H1 (cell line): ENCODE measurements around the gene NMNAT3. TPM values are rescaled to one million over a fixed set of nuclear protein-coding genes. Genes with fewer than 3 reads are reported as not detected.
A peak's percentile ranks its signal among the peaks of the same experiment; 100 is the strongest.

Experiments used
- CTCF ChIA-PET: fragments of 300-600 bp; sonication (Branson Sonifier 250); formaldehyde crosslinking; loops from one replicate; lab custom pipeline; 2021; ENCODE audit not compliant: partially characterized antibody; lab: Charles Lee
- POLR2A ChIA-PET: fragments of 300-600 bp; sonication (Branson Sonifier 250); formaldehyde crosslinking; loops from one replicate; lab custom pipeline; 2021; ENCODE audit warnings: inconsistent platforms; ENCODE audit not compliant: partially characterized antibody; lab: Charles Lee
- DNase-seq, 2 experiments: peaks; one replicate each; pipeline versions ENCODE4 v3.0.0 to v3.0.0-alpha.2; 2010 to 2022; ENCODE audit warnings: low spot score in 2 of 2, low read depth in 1 of 2, mixed read lengths in 1 of 2
- FAIRE-seq: peaks from 2 replicates; lab custom pipeline; 2011; peaks lifted over from hg19 to GRCh38; lab: Jason Lieb, UNC
- H2AFZ ChIP-seq: 2 replicates; pipeline ENCODE4 v1.8.1; 2012; ENCODE audit warnings: low read length, inconsistent platforms
- H2AK5ac ChIP-seq: 2 replicates; pipeline ENCODE4 v1.6.1; 2013; ENCODE audit warnings: low read depth, low read length
- H2BK120ac ChIP-seq: replicated peaks from 2 replicates; pipeline ENCODE3; 2013; ENCODE audit warnings: low read depth, low read length, inconsistent platforms
- H2BK12ac ChIP-seq: 2 replicates; pipeline ENCODE4 v1.6.1; 2013; ENCODE audit warnings: low read depth, low read length
- H2BK15ac ChIP-seq: 2 replicates; pipeline ENCODE4 v1.6.1; 2013; ENCODE audit warnings: low read length
- H2BK20ac ChIP-seq: 2 replicates; pipeline ENCODE4 v1.6.1; 2013; ENCODE audit warnings: low read length
- H2BK5ac ChIP-seq: 2 replicates; pipeline ENCODE4 v1.6.1; 2013; ENCODE audit warnings: low read depth, low read length
- H3K14ac ChIP-seq: 2 replicates; pipeline ENCODE4 v1.6.1; 2013; ENCODE audit warnings: inconsistent platforms; ENCODE audit not compliant: insufficient read length
- H3K18ac ChIP-seq: 2 replicates; pipeline ENCODE4 v1.6.1; 2013; ENCODE audit warnings: low read length; ENCODE audit errors: extremely low read depth
- H3K23ac ChIP-seq: 2 replicates; pipeline ENCODE4 v1.6.1; 2013; ENCODE audit warnings: inconsistent platforms; ENCODE audit not compliant: insufficient read length
- H3K23me2 ChIP-seq: 2 replicates; pipeline ENCODE4 v1.6.1; 2013; ENCODE audit warnings: low read depth, low read length
- H3K27ac ChIP-seq: 2 replicates; pipeline ENCODE4 v1.6.1; 2011; ENCODE audit warnings: low read depth, low read length, inconsistent platforms
- H3K27me3 ChIP-seq, 4 experiments: replicated peaks in 1 of 4; 1 replicate in 1 of 4; 2 replicates in 3 of 4; pipeline versions ENCODE4 v1.6.1 to v1.8.1; 2011 to 2013; ENCODE audit warnings: low read length in 3 of 4, mild to moderate bottlenecking in 3 of 4, inconsistent platforms in 2 of 4, mixed read lengths in 2 of 4, moderate library complexity in 1 of 4; ENCODE audit not compliant: control insufficient read depth in 3 of 4, insufficient read depth in 3 of 4; ENCODE audit errors: extremely low read depth in 1 of 4
- H3K36me3 ChIP-seq, 4 experiments: 2 replicates each; pipeline versions ENCODE4 v1.6.1 to v1.8.1; 2011 to 2013; ENCODE audit warnings: mild to moderate bottlenecking in 4 of 4, low read length in 3 of 4, moderate library complexity in 2 of 4, control low read depth in 1 of 4, inconsistent platforms in 1 of 4; ENCODE audit not compliant: insufficient read depth in 4 of 4, control insufficient read depth in 2 of 4
- H3K4ac ChIP-seq: replicated peaks from 2 replicates; pipeline ENCODE3; 2013; ENCODE audit warnings: low read length, low read depth, mixed read lengths, inconsistent platforms; ENCODE audit not compliant: insufficient read length
- H3K4me1 ChIP-seq, 4 experiments: replicated peaks in 1 of 4; 1 replicate in 1 of 4; 2 replicates in 3 of 4; pipeline versions ENCODE4 v1.6.1 to v1.8.1; 2011 to 2013; ENCODE audit warnings: low read length in 3 of 4, inconsistent platforms in 2 of 4, mixed read lengths in 1 of 4; ENCODE audit not compliant: insufficient read depth in 4 of 4, control insufficient read depth in 3 of 4
- H3K4me2 ChIP-seq, 2 experiments: 2 replicates each; pipeline versions ENCODE4 v1.6.1 to v1.8.1; 2011 to 2013; ENCODE audit warnings: low read depth in 2 of 2, low read length in 2 of 2, control low read depth in 1 of 2, inconsistent platforms in 1 of 2, mild to moderate bottlenecking in 1 of 2; ENCODE audit not compliant: insufficient read depth in 1 of 2
- H3K4me3 ChIP-seq, 4 experiments: fragments of 200-600, 300-600 bp in 1 of 4; sonication (generic), shearing (Covaris generic), sonication (Bioruptor Twin) in 1 of 4; 2 replicates each; pipeline versions ENCODE4 v1.5.1 to v1.8.1; 2011 to 2016; ENCODE audit warnings: low read length in 4 of 4, low read depth in 3 of 4, control low read depth in 2 of 4, inconsistent platforms in 2 of 4, mild to moderate bottlenecking in 2 of 4, mixed read lengths in 1 of 4, moderate library complexity in 1 of 4; ENCODE audit not compliant: insufficient read depth in 2 of 4; ENCODE audit errors: extremely low read depth in 1 of 4
- H3K56ac ChIP-seq: replicated peaks from 2 replicates; pipeline ENCODE3; 2013; ENCODE audit warnings: low read depth, mild to moderate bottlenecking, mixed read lengths, low read length, inconsistent platforms; ENCODE audit not compliant: insufficient read length
- H3K79me1 ChIP-seq: 2 replicates; pipeline ENCODE4 v1.6.1; 2013; ENCODE audit warnings: low read depth, low read length, control low read depth
- H3K79me2 ChIP-seq, 2 experiments: 2 replicates each; pipeline versions ENCODE4 v1.6.1 to v1.8.1; 2012 to 2013; ENCODE audit warnings: low read length in 2 of 2, mild to moderate bottlenecking in 2 of 2, inconsistent platforms in 1 of 2; ENCODE audit not compliant: insufficient read depth in 2 of 2, control insufficient read depth in 1 of 2
- H3K9ac ChIP-seq, 4 experiments: replicated peaks in 1 of 4; 1 replicate in 1 of 4; 2 replicates in 3 of 4; pipeline versions ENCODE4 v1.6.1 to v1.8.1; 2011 to 2013; ENCODE audit warnings: low read depth in 3 of 4, low read length in 3 of 4, control low read depth in 2 of 4, mild to moderate bottlenecking in 2 of 4, moderate library complexity in 2 of 4, inconsistent platforms in 1 of 4; ENCODE audit errors: extremely low read depth in 1 of 4
- H3K9me3 ChIP-seq, 2 experiments: 2 replicates each; pipeline versions ENCODE4 v1.6.1 to v1.8.1; 2012 to 2013; ENCODE audit warnings: mild to moderate bottlenecking in 2 of 2, moderate library complexity in 2 of 2, control low read depth in 1 of 2, inconsistent platforms in 1 of 2, low read depth in 1 of 2, low read length in 1 of 2, mixed read lengths in 1 of 2; ENCODE audit not compliant: insufficient read depth in 2 of 2
- H4K20me1 ChIP-seq, 2 experiments: replicated peaks in 1 of 2; 2 replicates each; pipeline versions ENCODE3 to v1.8.1; 2011 to 2013; ENCODE audit warnings: inconsistent platforms in 2 of 2, low read length in 2 of 2, mild to moderate bottlenecking in 1 of 2; ENCODE audit not compliant: insufficient read depth in 2 of 2, control insufficient read depth in 1 of 2
- H4K5ac ChIP-seq: 2 replicates; pipeline ENCODE4 v1.6.1; 2013; ENCODE audit warnings: low read length, low read depth, mixed read lengths, inconsistent platforms; ENCODE audit not compliant: insufficient read length
- H4K8ac ChIP-seq: 2 replicates; pipeline ENCODE4 v1.8.0; 2013; ENCODE audit warnings: mild to moderate bottlenecking, moderate library complexity, low read length, inconsistent platforms; ENCODE audit not compliant: insufficient read depth; ENCODE audit errors: extremely low read depth
- H4K91ac ChIP-seq: replicated peaks from 2 replicates; pipeline ENCODE3; 2013; ENCODE audit warnings: low read length, mixed read lengths, inconsistent platforms; ENCODE audit not compliant: insufficient read length
- ASH2L ChIP-seq: fragments of 200-600, 300-600 bp; sonication (generic); IDR thresholded peaks from one replicate; pipeline ENCODE4 v1.7.1; 2017; ENCODE audit warnings: low read length
- CHD2 ChIP-seq: IDR thresholded peaks from 2 replicates; pipeline ENCODE4 v1.6.1; 2012; ENCODE audit warnings: low read length, improper control_type of control experiment
- E2F6 ChIP-seq: IDR thresholded peaks from 2 replicates; pipeline ENCODE4 v1.6.1; 2012; ENCODE audit warnings: inconsistent platforms
- RBBP5 ChIP-seq: IDR thresholded peaks from 2 replicates; pipeline ENCODE4 v1.7.1; 2012; ENCODE audit warnings: low read depth, mild to moderate bottlenecking, inconsistent platforms, low read length, moderate library complexity, borderline replicate concordance
- SP1 ChIP-seq: IDR thresholded peaks from 2 replicates; pipeline ENCODE4 v1.6.1; 2011; ENCODE audit warnings: low read depth, low read length
- SRF ChIP-seq: IDR thresholded peaks from 2 replicates; pipeline ENCODE4 v1.6.1; 2011; ENCODE audit warnings: mild to moderate bottlenecking, low read depth, low read length, moderate library complexity
- SUZ12 ChIP-seq: fragments of 200-600 bp; sonication (generic); IDR thresholded peaks from 2 replicates; pipeline ENCODE4 v1.6.1; 2012; ENCODE audit warnings: mild to moderate bottlenecking, inconsistent platforms, low read length, moderate library complexity, mixed read lengths
- TBP ChIP-seq: IDR thresholded peaks from 2 replicates; pipeline ENCODE4 v1.6.1; 2011; ENCODE audit warnings: low read depth, low read length, improper control_type of control experiment
- WGBS, 2 experiments: shearing (Covaris generic) in 1 of 2; methylation state at CpG; one replicate each; pipeline versions ENCODE4 v1.1.6 to v1.1.7; 2013 to 2015; ENCODE audit warnings: low lambda C conversion rate in 2 of 2, mixed read lengths in 2 of 2, inconsistent platforms in 1 of 2, low coverage in 1 of 2, missing lambda C conversion rate in 1 of 2; ENCODE audit not compliant: insufficient replicate concordance in 2 of 2, insufficient coverage in 1 of 2, insufficient read length in 1 of 2; ENCODE audit errors: extremely low coverage in 1 of 2, missing lambda C conversion rate in 1 of 2; 5-methylcytosine and 5-hydroxymethylcytosine counted together
- polyA plus RNA-seq, 7 experiments: library from polyadenylated mRNA; depleted of rRNA in 3 of 7; stranded (reverse) in 5 of 7; unstranded in 2 of 7; fragments of >200 nt in 5 of 7; fragments of 200-250 nt in 2 of 7; gene quantifications; 1 replicate in 5 of 7; 2 replicates in 1 of 7; 4 replicates in 1 of 7; pipeline versions ENCODE4 v1.2.1 to v1.2.3, GENCODE V29; 2011 to 2013; ENCODE audit warnings: missing spikeins in 2 of 7, mixed read lengths in 2 of 7
- total RNA-seq: library from RNA; stranded (reverse); fragmentation: NEBNext Ultra II Directional; extraction: Animal tissue kit (Norgen Biotek cat#: 25700); gene quantifications from 2 replicates; pipeline ENCODE4 v1.2.1, GENCODE V29; 2021
- TF ChIP-seq, protein P1 (sequence below): IDR thresholded peaks from 2 replicates; pipeline ENCODE4 v1.6.1; 2011; ENCODE audit warnings: low read length, improper control_type of control experiment

The NMNAT3 gene
- total and polyA plus RNA-seq, 2 of the 8 experiments (the other 6 are each of a cell fraction or from before 2014, with no cell fraction given) = 4.2 to 4.3 TPM

GRCh38 chr3:139670196-139670595 is 7.6 kb downstream of the NMNAT3 start:
- Histone ChIP-seq H3K14ac (no peak overlapping the region), H3K9ac (no peak overlapping the region), H2AFZ (no peak overlapping the region), H3K23ac (no peak overlapping the region), H3K36me3 (no peaks in the 10 kb centered on the region), H4K91ac (no peak overlapping the region), H4K5ac (no peak overlapping the region), H3K23me2 (no peaks in the 10 kb centered on the region), H3K79me2 (no peaks in the 10 kb centered on the region), H3K4me1 (peaks cover 0 to 9% (median 8%) of the 10 kb centered on the region in 4 experiments; a peak in 5 of 7 replicates), H2BK15ac (peak overlapping the region; percentile 89; the same call in 1 of the 2 replicates), H3K4ac (no peak overlapping the region), H3K27ac (no peak overlapping the region), H3K56ac (no peak overlapping the region), H2BK12ac (peak overlapping the region; percentile 40; the same call in 1 of the 2 replicates), H3K79me1 (no peaks in the 10 kb centered on the region), H4K8ac (no peak overlapping the region), H2BK20ac (0 out of 2 replicates have a peak overlapping the region, but pooled peaks have one; percentile 37), H3K4me2 (no peak overlapping the region), H2AK5ac (no peak overlapping the region; the same call in 1 of the 2 replicates), H3K4me3 (no peak overlapping the region), H2BK5ac (no peak overlapping the region), H3K27me3 (peaks cover 0 to 10% (median 3%) of the 10 kb centered on the region in 4 experiments; a peak in 2 of 7 replicates), H4K20me1 (no peaks in the 10 kb centered on the region), H3K18ac (no peak overlapping the region), H3K9me3 (no peaks in the 10 kb centered on the region), H2BK120ac (no peak overlapping the region)
- ChIA-PET POLR2A (no interaction called here), CTCF (no interaction called here)
- no peak for DNase-seq
- TF ChIP-seq CHD2 (no peak), RBBP5 (no peak), SRF (no peak), ASH2L (no peak), TBP (no peak), SUZ12 (no peak), E2F6 (no peak), SP1 (no peak)
- TF ChIP-seq, protein P1, sequence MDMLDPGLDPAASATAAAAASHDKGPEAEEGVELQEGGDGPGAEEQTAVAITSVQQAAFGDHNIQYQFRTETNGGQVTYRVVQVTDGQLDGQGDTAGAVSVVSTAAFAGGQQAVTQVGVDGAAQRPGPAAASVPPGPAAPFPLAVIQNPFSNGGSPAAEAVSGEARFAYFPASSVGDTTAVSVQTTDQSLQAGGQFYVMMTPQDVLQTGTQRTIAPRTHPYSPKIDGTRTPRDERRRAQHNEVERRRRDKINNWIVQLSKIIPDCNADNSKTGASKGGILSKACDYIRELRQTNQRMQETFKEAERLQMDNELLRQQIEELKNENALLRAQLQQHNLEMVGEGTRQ = no peak
- 80% methylated on average over 4 of the region's 4 CpGs; no CpG with 5 or more reads in 1 of the 2 experiments for WGBS, 2 experiments
- FAIRE-seq = no peak
